ENCODE data around the gene CRCP.
"Not testable (repeated sequence)": the region's sequence is repeated elsewhere in the genome, so short reads cannot be mapped to it uniquely, and the experiment has no call there.

Gene CRCP

GRCh38 chr7:66142334-66142733 is 27.7 kb downstream of the CRCP start:
- Histone ChIP-seq H3K27me3 (ENCODE audit: control insufficient read depth, insufficient read depth, low read length) (no peaks in the 10 kb centered on the region), H3K4me3 (ENCODE audit: low read depth, low read length) (no peak overlapping the region), H3K9me3 (ENCODE audit: control insufficient read depth, insufficient read depth, low read length) (no peaks in the 10 kb centered on the region), H3K27ac (ENCODE audit: low read depth, low read length) (no peak overlapping the region), H3K4me1 (ENCODE audit: control insufficient read depth, insufficient read depth, low read length) (0 out of 2 replicates have a peak, but pooled peaks cover 2% of the 10 kb centered on the region), H3K36me3 (ENCODE audit: control insufficient read depth, insufficient read depth, low read length) (peaks cover 59% of the 10 kb centered on the region), H3K9ac (ENCODE audit: low read depth, low read length) (no peak overlapping the region)

- H3K4me3 ChIP-seq (ENCODE audit: low read depth, low read length): no peak overlapping the region
- no peaks in the 10 kb centered on the region for H3K27me3 ChIP-seq (ENCODE audit: control insufficient read depth, insufficient read depth, low read length)
- H3K36me3 ChIP-seq (ENCODE audit: control insufficient read depth, insufficient read depth, low read length): peaks cover 55% of the 10 kb centered on the region
- H3K9me3 ChIP-seq (ENCODE audit: control insufficient read depth, insufficient read depth, low read length): no peaks in the 10 kb centered on the region
- H3K4me1 ChIP-seq (ENCODE audit: control insufficient read depth, insufficient read depth, low read length): 0 out of 2 replicates have a peak, but pooled peaks cover 2% of the 10 kb centered on the region
- H3K9ac ChIP-seq (ENCODE audit: low read depth, low read length): no peak overlapping the region
- H3K27ac ChIP-seq (ENCODE audit: low read depth, low read length): no peak overlapping the region
Measured at GRCh38 chr7:66142996-66143395, 28.3 kb downstream of the CRCP start.

GRCh38 chr7:66143876-66144332 is 29.3 kb downstream of the CRCP start:
- H3K36me3 ChIP-seq (ENCODE audit: control insufficient read depth, insufficient read depth, low read length): peaks cover 60% of the 10 kb centered on the region
- no peak overlapping the region for H3K9ac ChIP-seq (ENCODE audit: low read depth, low read length)
- H3K9me3 ChIP-seq (ENCODE audit: control insufficient read depth, insufficient read depth, low read length): no peaks in the 10 kb centered on the region
- H3K4me3 ChIP-seq (ENCODE audit: low read depth, low read length): no peak overlapping the region
- no peaks in the 10 kb centered on the region for H3K27me3 ChIP-seq (ENCODE audit: control insufficient read depth, insufficient read depth, low read length)
- H3K4me1 ChIP-seq (ENCODE audit: control insufficient read depth, insufficient read depth, low read length): 0 out of 2 replicates have a peak, but pooled peaks cover 2% of the 10 kb centered on the region
- H3K27ac ChIP-seq (ENCODE audit: low read depth, low read length): no peak overlapping the region

- H3K36me3 ChIP-seq (ENCODE audit: control insufficient read depth, insufficient read depth, low read length): peaks cover 60% of the 10 kb centered on the region
- H3K4me1 ChIP-seq (ENCODE audit: control insufficient read depth, insufficient read depth, low read length): 0 out of 2 replicates have a peak, but pooled peaks cover 3% of the 10 kb centered on the region
- H3K9me3 ChIP-seq (ENCODE audit: control insufficient read depth, insufficient read depth, low read length): no peaks in the 10 kb centered on the region
- no peak overlapping the region for H3K4me3 ChIP-seq (ENCODE audit: low read depth, low read length)
- H3K27ac ChIP-seq (ENCODE audit: low read depth, low read length): no peak overlapping the region
- no peak overlapping the region for H3K9ac ChIP-seq (ENCODE audit: low read depth, low read length)
- H3K27me3 ChIP-seq (ENCODE audit: control insufficient read depth, insufficient read depth, low read length): no peaks in the 10 kb centered on the region
Measured at GRCh38 chr7:66145400-66146104, 30.9 kb downstream of the CRCP start.

GRCh38 chr7:66146701-66147100 is 32.1 kb downstream of the CRCP start:
- Histone ChIP-seq H3K36me3 (ENCODE audit: control insufficient read depth, insufficient read depth, low read length) (peaks cover 61% of the 10 kb centered on the region), H3K9me3 (ENCODE audit: control insufficient read depth, insufficient read depth, low read length) (no peaks in the 10 kb centered on the region), H3K27ac (ENCODE audit: low read depth, low read length) (no peak overlapping the region), H3K27me3 (ENCODE audit: control insufficient read depth, insufficient read depth, low read length) (no peaks in the 10 kb centered on the region), H3K4me3 (ENCODE audit: low read depth, low read length) (no peak overlapping the region), H3K4me1 (ENCODE audit: control insufficient read depth, insufficient read depth, low read length) (peaks cover 7% of the 10 kb centered on the region; the same call in 1 of the 2 replicates), H3K9ac (ENCODE audit: low read depth, low read length) (no peak overlapping the region)

- peaks cover 17% of the 10 kb centered on the region for H3K4me1 ChIP-seq (ENCODE audit: control insufficient read depth, insufficient read depth, low read length)
- not testable (repeated sequence) for H3K9ac ChIP-seq (ENCODE audit: low read depth, low read length); H3K4me3 ChIP-seq (ENCODE audit: low read depth, low read length); H3K9me3 ChIP-seq (ENCODE audit: control insufficient read depth, insufficient read depth, low read length); H3K27ac ChIP-seq (ENCODE audit: low read depth, low read length); H3K27me3 ChIP-seq (ENCODE audit: control insufficient read depth, insufficient read depth, low read length)
- H3K36me3 ChIP-seq (ENCODE audit: control insufficient read depth, insufficient read depth, low read length): peaks cover 59% of the 10 kb centered on the region
Measured at GRCh38 chr7:66147657-66148056, 33.0 kb downstream of the CRCP start.

- no peak overlapping the region for H3K4me3 ChIP-seq (ENCODE audit: low read depth, low read length)
- H3K4me1 ChIP-seq (ENCODE audit: control insufficient read depth, insufficient read depth, low read length): peaks cover 21% of the 10 kb centered on the region
- H3K27me3 ChIP-seq (ENCODE audit: control insufficient read depth, insufficient read depth, low read length): no peaks in the 10 kb centered on the region
- H3K27ac ChIP-seq (ENCODE audit: low read depth, low read length): no peak overlapping the region
- peaks cover 50% of the 10 kb centered on the region for H3K36me3 ChIP-seq (ENCODE audit: control insufficient read depth, insufficient read depth, low read length)
- H3K9me3 ChIP-seq (ENCODE audit: control insufficient read depth, insufficient read depth, low read length): no peaks in the 10 kb centered on the region
- H3K9ac ChIP-seq (ENCODE audit: low read depth, low read length): no peak overlapping the region
Measured at GRCh38 chr7:66150471-66150870, 35.8 kb downstream of the CRCP start.

- H3K4me1 ChIP-seq (ENCODE audit: control insufficient read depth, insufficient read depth, low read length): peaks cover 21% of the 10 kb centered on the region
- no peaks in the 10 kb centered on the region for H3K27me3 ChIP-seq (ENCODE audit: control insufficient read depth, insufficient read depth, low read length)
- H3K9ac ChIP-seq (ENCODE audit: low read depth, low read length): no peak overlapping the region
- peak overlapping the region; percentile 78 for H3K27ac ChIP-seq (ENCODE audit: low read depth, low read length)
- H3K9me3 ChIP-seq (ENCODE audit: control insufficient read depth, insufficient read depth, low read length): no peaks in the 10 kb centered on the region
- peaks cover 37% of the 10 kb centered on the region for H3K36me3 ChIP-seq (ENCODE audit: control insufficient read depth, insufficient read depth, low read length)
- no peak overlapping the region for H3K4me3 ChIP-seq (ENCODE audit: low read depth, low read length)
Measured at GRCh38 chr7:66152371-66153191, 37.9 kb downstream of the CRCP start.

GRCh38 chr7:66153691-66154090 is 39.0 kb downstream of the CRCP start:
- H3K4me1 ChIP-seq (ENCODE audit: control insufficient read depth, insufficient read depth, low read length): peaks cover 21% of the 10 kb centered on the region
- H3K36me3 ChIP-seq (ENCODE audit: control insufficient read depth, insufficient read depth, low read length): peaks cover 36% of the 10 kb centered on the region

GRCh38 chr7:66156035-66156434 is 41.4 kb downstream of the CRCP start:
- H3K4me3 ChIP-seq (ENCODE audit: low read depth, low read length); H3K9me3 ChIP-seq (ENCODE audit: control insufficient read depth, insufficient read depth, low read length); H3K9ac ChIP-seq (ENCODE audit: low read depth, low read length); H3K27ac ChIP-seq (ENCODE audit: low read depth, low read length); H3K27me3 ChIP-seq (ENCODE audit: control insufficient read depth, insufficient read depth, low read length): not testable (repeated sequence)
- Histone ChIP-seq H3K36me3 (ENCODE audit: control insufficient read depth, insufficient read depth, low read length) (peaks cover 22% of the 10 kb centered on the region), H3K4me1 (ENCODE audit: control insufficient read depth, insufficient read depth, low read length) (peaks cover 17% of the 10 kb centered on the region)

More at GRCh38 chr7:66153691-66154090, 39.0 kb downstream of the CRCP start:
- no peaks in the 10 kb centered on the region for H3K27me3 ChIP-seq (ENCODE audit: control insufficient read depth, insufficient read depth, low read length)
- H3K9ac ChIP-seq (ENCODE audit: low read depth, low read length): no peak overlapping the region
- H3K9me3 ChIP-seq (ENCODE audit: control insufficient read depth, insufficient read depth, low read length): no peaks in the 10 kb centered on the region
- H3K4me3 ChIP-seq (ENCODE audit: low read depth, low read length): no peak overlapping the region
- no peak overlapping the region for H3K27ac ChIP-seq (ENCODE audit: low read depth, low read length)

- H3K4me1 ChIP-seq (ENCODE audit: control insufficient read depth, insufficient read depth, low read length): peaks cover 13% of the 10 kb centered on the region
- H3K9ac ChIP-seq (ENCODE audit: low read depth, low read length): no peak overlapping the region
- peaks cover 18% of the 10 kb centered on the region for H3K36me3 ChIP-seq (ENCODE audit: control insufficient read depth, insufficient read depth, low read length)
- H3K9me3 ChIP-seq (ENCODE audit: control insufficient read depth, insufficient read depth, low read length): no peaks in the 10 kb centered on the region
- H3K27me3 ChIP-seq (ENCODE audit: control insufficient read depth, insufficient read depth, low read length): no peaks in the 10 kb centered on the region
- no peak overlapping the region for H3K27ac ChIP-seq (ENCODE audit: low read depth, low read length)
- no peak overlapping the region for H3K4me3 ChIP-seq (ENCODE audit: low read depth, low read length)
Measured at GRCh38 chr7:66157060-66157459, 42.4 kb downstream of the CRCP start.
